22Rv1 (cell line): ENCODE data around the gene ERGIC2.

Source experiments
- H3K27ac ChIP-seq: fragments of 450-650 bp; 2 replicates; pipeline ENCODE4 v1.5.1; 2017
- CTCF ChIP-seq: fragments of 450-650 bp; IDR thresholded peaks from 2 replicates; pipeline ENCODE4 v1.5.1; 2017; ENCODE audit warnings: mild to moderate bottlenecking
- ZFX ChIP-seq: fragments of 450-650 bp; IDR thresholded peaks from 2 replicates; pipeline ENCODE4 v1.6.1; 2017; ENCODE audit warnings: antibody characterized with exemption, borderline replicate concordance

ERGIC2 gene

GRCh38 chr12:29310899-29311298 lies 70.1 kb downstream of the ERGIC2 start:
- TF ChIP-seq ZFX (no peak), CTCF (no peak)
- H3K27ac ChIP-seq, result no peak overlapping the region

GRCh38 chr12:29309320-29309902 lies 71.6 kb downstream of the ERGIC2 start:
- no peak overlapping the region for H3K27ac ChIP-seq
- TF ChIP-seq CTCF (peak; percentile 70), ZFX (no peak)

DNA sequence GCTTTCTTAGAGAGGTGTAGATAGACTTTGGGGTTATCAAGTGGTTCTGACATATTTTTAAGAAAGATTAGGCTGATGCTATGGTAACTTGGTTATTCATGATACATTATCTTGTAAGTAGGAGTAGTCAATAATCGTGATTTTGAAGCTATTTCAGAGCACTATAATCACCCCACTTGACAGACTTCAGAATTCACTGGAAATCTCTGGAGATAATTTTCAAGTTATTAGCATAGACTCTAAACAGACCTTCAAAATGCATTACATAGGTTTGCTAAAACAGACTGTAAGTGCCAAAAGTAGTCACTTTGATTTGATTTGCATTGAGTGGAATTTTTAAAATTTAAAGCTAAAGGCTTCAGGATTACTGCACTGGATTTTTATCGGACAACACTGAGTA lies 74.3 kb downstream of the ERGIC2 start:
- H3K27ac ChIP-seq, result no peak overlapping the region
- TF ChIP-seq CTCF (no peak), ZFX (no peak)

DNA sequence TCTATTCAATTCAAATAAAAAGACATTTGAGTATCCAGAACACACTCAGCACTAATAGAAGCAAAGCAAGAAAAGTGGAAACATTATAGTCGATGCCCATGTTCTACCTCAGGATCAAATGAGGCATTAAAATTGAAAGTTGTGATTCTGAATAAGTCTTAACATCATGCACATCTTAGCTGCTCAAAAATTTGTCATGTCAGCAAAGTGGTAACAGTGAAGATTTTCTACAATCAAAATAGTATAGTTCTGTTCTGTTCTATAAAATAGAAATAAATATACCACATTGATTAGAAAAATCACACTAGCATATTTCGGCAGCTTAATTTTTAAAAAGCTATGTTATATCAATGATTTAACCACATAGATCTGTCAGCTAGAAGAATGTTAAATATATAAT lies 74.7 kb downstream of the ERGIC2 start:
- TF ChIP-seq CTCF, result no peak
- no peak for TF ChIP-seq ZFX
- H3K27ac ChIP-seq, result no peak overlapping the region

DNA sequence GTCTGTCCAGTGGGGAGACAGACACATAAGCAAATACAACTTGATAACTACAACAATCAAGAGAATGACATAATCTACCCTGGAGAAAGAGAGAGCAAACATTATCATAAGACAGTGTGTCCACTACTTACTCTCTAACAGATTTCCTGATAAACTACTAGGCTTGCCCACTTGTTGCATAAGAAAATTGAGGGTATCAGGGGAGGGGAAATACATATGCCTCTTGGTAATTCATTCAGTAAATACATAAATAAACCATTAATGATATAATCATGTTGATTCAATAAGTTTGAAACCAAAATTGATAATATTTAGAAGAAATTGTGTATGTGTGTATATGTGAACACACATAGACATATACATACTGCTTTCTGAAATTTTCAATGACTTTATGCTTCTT lies 76.6 kb downstream of the ERGIC2 start:
- no peak for TF ChIP-seq CTCF
- no peak for TF ChIP-seq ZFX
- H3K27ac ChIP-seq, result peak overlapping the region; percentile 61

GRCh38 chr12:29301114-29301513 lies 79.9 kb downstream of the ERGIC2 start:
- no peak overlapping the region for H3K27ac ChIP-seq
- TF ChIP-seq ZFX (no peak), CTCF (no peak)

DNA sequence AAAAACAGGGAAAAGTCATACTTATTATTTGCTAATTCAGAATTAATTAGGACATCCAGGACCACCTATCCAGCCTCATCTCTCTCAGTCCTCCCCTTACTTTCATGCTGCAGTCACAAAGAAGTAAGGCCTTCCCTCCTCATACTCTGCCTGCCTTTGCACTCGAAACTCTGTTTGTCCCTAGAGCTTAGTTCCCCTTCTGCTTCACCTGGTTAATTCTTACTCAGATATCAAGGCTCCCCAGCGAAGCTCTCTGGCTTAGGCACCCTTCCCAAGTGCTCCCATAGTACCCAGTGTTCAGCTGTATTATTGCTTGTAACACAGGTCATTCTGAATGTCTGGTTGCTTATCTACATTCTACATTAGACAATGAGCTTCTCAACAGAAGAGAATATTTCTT lies 81.3 kb downstream of the ERGIC2 start:
- no peak overlapping the region for H3K27ac ChIP-seq
- TF ChIP-seq ZFX (no peak), CTCF (no peak)
